Right lobe of liver (tissue), 6 donors: Measurements from ENCODE around the gene RAB1A. TPM values are rescaled to one million over a fixed set of nuclear protein-coding genes. Genes with fewer than 3 reads are reported as not detected.

Experiments
- ATAC-seq, 4 donors: fragments of 200-7000 bp; cut with Tn5 transposase; one replicate each; pipeline ENCODE4 v1.9.1; 2020; ENCODE audit warnings: mild to moderate bottlenecking in 4 of 4, moderate library complexity in 4 of 4
- DNase-seq, 3 donors: peaks; one replicate each; pipeline ENCODE4 v3.0.0-alpha.2; 2020
- H3K27ac ChIP-seq, 3 donors: fragments of 200-600 bp; one replicate each; pipeline ENCODE4 v1.8.0; 2022
- H3K27me3 ChIP-seq, 2 donors: fragments of 200-600 bp; one replicate each; pipeline ENCODE4 v1.8.0; 2022
- H3K36me3 ChIP-seq, 4 donors: fragments of 200-600 bp; sonication (generic) in 1 of 4; one replicate each; pipeline versions ENCODE4 v1.5.1 to v1.8.0; 2017 to 2022; ENCODE audit warnings: control low read depth in 1 of 4
- H3K4me1 ChIP-seq, 4 donors: fragments of 200-600 bp; sonication (generic) in 1 of 4; one replicate each; pipeline versions ENCODE4 v1.5.1 to v1.8.0; 2017 to 2022; ENCODE audit warnings: control low read depth in 1 of 4
- H3K4me3 ChIP-seq, 3 donors: fragments of 200-600 bp; one replicate each; pipeline ENCODE4 v1.8.0; 2022
- H3K9me3 ChIP-seq, 4 donors: fragments of 200-600 bp; sonication (generic) in 1 of 4; one replicate each; pipeline versions ENCODE4 v1.5.1 to v1.8.0; 2017 to 2022; ENCODE audit warnings: control low read depth in 1 of 4
- CTCF ChIP-seq, 4 donors: fragments of 200-600 bp in 3 of 4; fragments of 450-650 bp in 1 of 4; IDR thresholded peaks; one replicate each; pipeline versions ENCODE4 v1.5.1 to v1.8.0; 2016 to 2022; ENCODE audit warnings: antibody characterized with exemption in 4 of 4, mild to moderate bottlenecking in 2 of 4
- POLR2A ChIP-seq: fragments of 450-650 bp; IDR thresholded peaks from one replicate; pipeline ENCODE4 v1.6.1; 2017; ENCODE audit warnings: antibody characterized with exemption, mild to moderate bottlenecking
- WGBS: methylation state at CpG from one replicate; pipeline ENCODE4 v1.1.6; 2018; ENCODE audit warnings: low coverage, low lambda C conversion rate; ENCODE audit not compliant: insufficient coverage; ENCODE audit errors: missing lambda C conversion rate; 5-methylcytosine and 5-hydroxymethylcytosine counted together
- intact Hi-C, 2 donors: fragments of 100-400 bp; cut with DNase I; formaldehyde crosslinking; loops; one replicate each; pipeline versions ENCODE4 v1.11.2 to v1.14.1; 2022
- total RNA-seq, 6 experiments: library from RNA; depleted of rRNA in 2 of 6; stranded (reverse); fragments of >200 nt in 2 of 6; fragmentation: NEBNext Ultra II Directional in 3 of 6; extraction: Animal tissue kit (Norgen Biotek cat#: 25700) in 3 of 6; gene quantifications; one replicate each; pipeline versions ENCODE4 v1.1.0 to v1.2.4, GENCODE V29; 2016 to 2023
- donor health status: DM: no; HTN: yes; CAD: no.
- donor health status: DM: no; HTN: no; CAD: no.
- donor health status: DM: no; HTN: no; CAD: no.
- donor health status: DM: no; HTN: yes; CAD: no.
- donor health status: DM: no; HTN: yes; CAD: no.

The RAB1A gene
- total RNA-seq, 6 experiments from 2014 or later, result 65.0 to 119 (median 81.3) TPM

GRCh38 chr2:65049010-65049639 is 80.8 kb downstream of the RAB1A start:
- ATAC-seq, result no peak
- no peaks in the 10 kb centered on the region for H3K36me3 ChIP-seq
- no peak overlapping the region for H3K27ac ChIP-seq
- no peaks in the 10 kb centered on the region for H3K9me3 ChIP-seq
- intact Hi-C loops, result loop anchor here in 1 of 2 donors (5.0 kb wide), 1 partner anchor 132 kb away; no protein-coding TSS in a partner anchor
- no peaks in the 10 kb centered on the region for H3K4me1 ChIP-seq
- WGBS, result 60% methylated on average over 1 of the region's 1 CpG
- H3K27me3 ChIP-seq, result no peaks in the 10 kb centered on the region
- no peak overlapping the region for H3K4me3 ChIP-seq
- TF ChIP-seq CTCF (IDR thresholded peaks at IDR 0.05), result no peak
- no peak for TF ChIP-seq POLR2A
- no peak for DNase-seq

GRCh38 chr2:65046633-65047407 is 83.1 kb downstream of the RAB1A start:
- ATAC-seq (no peak), DNase-seq (no peak)
- WGBS, result 96% methylated on average over 10 of the region's 11 CpGs
- Histone ChIP-seq H3K4me3 (no peak overlapping the region), H3K4me1 (no peaks in the 10 kb centered on the region), H3K27me3 (no peaks in the 10 kb centered on the region), H3K36me3 (no peaks in the 10 kb centered on the region), H3K9me3 (no peaks in the 10 kb centered on the region), H3K27ac (no peak overlapping the region)
- intact Hi-C loops, result loop anchor here in 1 of 2 donors (5.0 kb wide), 1 partner anchor 130 kb away; no protein-coding TSS in a partner anchor
- TF ChIP-seq POLR2A (no peak), CTCF (IDR thresholded peaks at IDR 0.05) (no peak)

- WGBS, result 81% methylated on average over 9 of the region's 10 CpGs
- DNase-seq (no peak), ATAC-seq (no peak)
- Histone ChIP-seq H3K9me3 (no peaks in the 10 kb centered on the region), H3K4me1 (no peaks in the 10 kb centered on the region), H3K4me3 (no peak overlapping the region), H3K27me3 (no peaks in the 10 kb centered on the region), H3K27ac (no peak overlapping the region), H3K36me3 (no peaks in the 10 kb centered on the region)
- no peak for TF ChIP-seq POLR2A
- TF ChIP-seq CTCF (IDR thresholded peaks at IDR 0.05), result no peak
- intact Hi-C loops, result loop anchor here in 1 of 2 donors (5.0 kb wide), 1 partner anchor 128 kb away; no protein-coding TSS in a partner anchor
These were observed 84.3 kb downstream of the RAB1A start for GRCh38 chr2:65045651-65046050.

GRCh38 chr2:65044097-65044735 is 85.7 kb downstream of the RAB1A start:
- 84% methylated on average over 7 of the region's 7 CpGs for WGBS
- Histone ChIP-seq H3K36me3 (no peaks in the 10 kb centered on the region), H3K4me1 (no peaks in the 10 kb centered on the region), H3K27ac (no peak overlapping the region), H3K4me3 (no peak overlapping the region), H3K9me3 (no peaks in the 10 kb centered on the region), H3K27me3 (no peaks in the 10 kb centered on the region)
- intact Hi-C loops, result loop anchor here in 1 of 2 donors (5.0 kb wide), 1 partner anchor 127 kb away; no protein-coding TSS in a partner anchor
- no peak for DNase-seq
- TF ChIP-seq POLR2A, result no peak
- TF ChIP-seq CTCF (IDR thresholded peaks at IDR 0.05), result no peak
- no peak for ATAC-seq
